ENCODE data around the gene BBS12. TPM values are rescaled to one million over a fixed set of nuclear protein-coding genes. Genes with fewer than 3 reads are reported as not detected.

BBS12 gene
- polyA plus RNA-seq, 12 donors = 3.4 to 6.4 (median 4.5) TPM; not detected in 1

Other genes with a start within 250 kb of the BBS12 start
- gene IL21, start 111.6 kb upstream of the BBS12 start, polyA plus RNA-seq (ENCODE audit: insufficient read length in 12 of 12) = not detected
- gene FGF2, start 94.1 kb downstream of the BBS12 start, polyA plus RNA-seq (ENCODE audit: insufficient read length in 12 of 12) = 10 to 100 TPM in 5 of 12 donors, 1 to 10 TPM in 6, not detected in 1; 6.8 to 12.5 (median 9.7) TPM
- gene NUDT6, start 189.9 kb downstream of the BBS12 start, polyA plus RNA-seq (ENCODE audit: insufficient read length in 12 of 12) = 10 to 100 TPM in 6 of 12 donors, 1 to 10 TPM in 5, not detected in 1; 6.5 to 13.9 (median 10.0) TPM

All from muscle of arm (tissue), 12 donors.